ENCODE data around the gene ABCE1.

- no peak for TF ChIP-seq ZNF121 (CRISPR knock-in tag; IDR thresholded peaks at IDR 0.05)
- no peak for TF ChIP-seq PRDM15 (CRISPR knock-in tag; IDR thresholded peaks at IDR 0.05)
- TF ChIP-seq FOXK1 (CRISPR knock-in tag; IDR thresholded peaks at IDR 0.05): no peak
- TF ChIP-seq FOXJ3 (CRISPR knock-in tag; IDR thresholded peaks at IDR 0.05; ENCODE audit: borderline replicate concordance): no peak
- TF ChIP-seq CTCF (IDR thresholded peaks at IDR 0.05): no peak
- no peak for TF ChIP-seq ZNF232 (CRISPR knock-in tag; IDR thresholded peaks at IDR 0.05)
- no peak for TF ChIP-seq E2F4 (CRISPR knock-in tag; IDR thresholded peaks at IDR 0.05; ENCODE audit: borderline replicate concordance, low read depth)
- TF ChIP-seq TP53 (CRISPR knock-in tag; IDR thresholded peaks at IDR 0.05): no peak
- TF ChIP-seq SP1 (CRISPR knock-in tag; conservative IDR thresholded peaks at IDR 0.05): no peak
- TF ChIP-seq ZNF671 (CRISPR knock-in tag; IDR thresholded peaks at IDR 0.05): no peak
Measured at GRCh38 chr4:145108128-145108527, 10.0 kb downstream of the ABCE1 start.

Measured in WTC11 (cell line).